Measurements from ENCODE around the gene UBR4. TPM values are rescaled to one million over a fixed set of nuclear protein-coding genes. Genes with fewer than 3 reads are reported as not detected.

Gene UBR4
- total RNA-seq, 1 experiment from 2014 or later, result 201 TPM

- Histone ChIP-seq H3K9me2 (replicated peaks; ENCODE audit: insufficient read depth, low read length) (no peaks in the 10 kb centered on the region), H3K9ac (ENCODE audit: low read length) (no peak overlapping the region), H4K20me1 (ENCODE audit: insufficient read depth, low read depth, low read length) (0 out of 2 replicates have a peak, but pooled peaks cover 4% of the 10 kb centered on the region), H3K4me2 (ENCODE audit: low read depth, low read length, poor library complexity, severe bottlenecking) (no peak overlapping the region), H3K9me3 (ENCODE audit: low read length) (no peaks in the 10 kb centered on the region), H3K4me3 (ENCODE audit: low read length) (no peak overlapping the region), H3K27ac (ENCODE audit: low read length) (no peak overlapping the region), H3K79me2 (ENCODE audit: low read length) (peaks cover 9% of the 10 kb centered on the region; the same call in 1 of the 2 replicates), H2AFZ (ENCODE audit: low read length) (no peak overlapping the region), H3K4me1 (ENCODE audit: low read length) (no peaks in the 10 kb centered on the region), H3K27me3 (ENCODE audit: low read length) (no peaks in the 10 kb centered on the region), H3K36me3 (ENCODE audit: insufficient read depth, low read length) (peaks cover 87% of the 10 kb centered on the region)
- DNase-seq, result no peak
These were observed 46.8 kb downstream of the UBR4 start for GRCh38 chr1:19163261-19163660.

- Histone ChIP-seq H3K9ac (ENCODE audit: low read length) (no peak overlapping the region), H3K4me1 (ENCODE audit: low read length) (no peaks in the 10 kb centered on the region), H3K27ac (ENCODE audit: low read length) (no peak overlapping the region), H4K20me1 (ENCODE audit: insufficient read depth, low read depth, low read length) (0 out of 2 replicates have a peak, but pooled peaks cover 4% of the 10 kb centered on the region), H2AFZ (ENCODE audit: low read length) (no peak overlapping the region), H3K79me2 (ENCODE audit: low read length) (no peaks in the 10 kb centered on the region), H3K9me2 (replicated peaks; ENCODE audit: insufficient read depth, low read length) (no peaks in the 10 kb centered on the region), H3K4me3 (ENCODE audit: low read length) (no peak overlapping the region), H3K36me3 (ENCODE audit: insufficient read depth, low read length) (peaks cover 86% of the 10 kb centered on the region), H3K9me3 (ENCODE audit: low read length) (no peaks in the 10 kb centered on the region), H3K27me3 (ENCODE audit: low read length) (no peaks in the 10 kb centered on the region), H3K4me2 (ENCODE audit: low read depth, low read length, poor library complexity, severe bottlenecking) (no peak overlapping the region)
- no peak for DNase-seq
These were observed 49.2 kb downstream of the UBR4 start for GRCh38 chr1:19160831-19161230.

GRCh38 chr1:19157653-19158052 lies 52.4 kb downstream of the UBR4 start:
- Histone ChIP-seq H3K27me3 (ENCODE audit: low read length) (no peaks in the 10 kb centered on the region), H3K4me2 (ENCODE audit: low read depth, low read length, poor library complexity, severe bottlenecking) (no peak overlapping the region), H3K9me2 (replicated peaks; ENCODE audit: insufficient read depth, low read length) (no peaks in the 10 kb centered on the region), H3K9me3 (ENCODE audit: low read length) (no peaks in the 10 kb centered on the region), H3K79me2 (ENCODE audit: low read length) (no peaks in the 10 kb centered on the region), H3K36me3 (ENCODE audit: insufficient read depth, low read length) (peaks cover 87% of the 10 kb centered on the region), H3K4me1 (ENCODE audit: low read length) (no peaks in the 10 kb centered on the region), H4K20me1 (ENCODE audit: insufficient read depth, low read depth, low read length) (0 out of 2 replicates have a peak, but pooled peaks cover 2% of the 10 kb centered on the region), H3K27ac (ENCODE audit: low read length) (no peak overlapping the region), H3K4me3 (ENCODE audit: low read length) (no peak overlapping the region), H3K9ac (ENCODE audit: low read length) (no peak overlapping the region), H2AFZ (ENCODE audit: low read length) (no peak overlapping the region)
- no peak for DNase-seq

- H3K36me3 ChIP-seq (ENCODE audit: insufficient read depth, low read length), result peaks cover 87% of the 10 kb centered on the region
- no peak overlapping the region for H3K27ac ChIP-seq (ENCODE audit: low read length)
- H3K4me2 ChIP-seq (ENCODE audit: low read depth, low read length, poor library complexity, severe bottlenecking), result no peak overlapping the region
- no peak overlapping the region for H3K9ac ChIP-seq (ENCODE audit: low read length)
- H3K4me3 ChIP-seq (ENCODE audit: low read length), result no peak overlapping the region
- 0 out of 2 replicates have a peak, but pooled peaks cover 2% of the 10 kb centered on the region for H4K20me1 ChIP-seq (ENCODE audit: insufficient read depth, low read depth, low read length)
- H3K4me1 ChIP-seq (ENCODE audit: low read length), result no peaks in the 10 kb centered on the region
- H2AFZ ChIP-seq (ENCODE audit: low read length), result no peak overlapping the region
- H3K9me2 ChIP-seq (replicated peaks; ENCODE audit: insufficient read depth, low read length), result no peaks in the 10 kb centered on the region
- DNase-seq, result no peak
- H3K27me3 ChIP-seq (ENCODE audit: low read length), result no peaks in the 10 kb centered on the region
- no peaks in the 10 kb centered on the region for H3K9me3 ChIP-seq (ENCODE audit: low read length)
- H3K79me2 ChIP-seq (ENCODE audit: low read length), result no peaks in the 10 kb centered on the region
These were observed 53.4 kb downstream of the UBR4 start for GRCh38 chr1:19156676-19157075.

GRCh38 chr1:19154876-19155275 lies 55.2 kb downstream of the UBR4 start:
- Histone ChIP-seq H4K20me1 (ENCODE audit: insufficient read depth, low read depth, low read length) (0 out of 2 replicates have a peak, but pooled peaks cover 2% of the 10 kb centered on the region), H3K27ac (ENCODE audit: low read length) (no peak overlapping the region), H3K79me2 (ENCODE audit: low read length) (no peaks in the 10 kb centered on the region), H3K36me3 (ENCODE audit: insufficient read depth, low read length) (peaks cover 88% of the 10 kb centered on the region), H3K4me1 (ENCODE audit: low read length) (no peaks in the 10 kb centered on the region), H3K9ac (ENCODE audit: low read length) (no peak overlapping the region), H3K27me3 (ENCODE audit: low read length) (no peaks in the 10 kb centered on the region), H3K9me2 (replicated peaks; ENCODE audit: insufficient read depth, low read length) (no peaks in the 10 kb centered on the region), H2AFZ (ENCODE audit: low read length) (no peak overlapping the region), H3K4me2 (ENCODE audit: low read depth, low read length, poor library complexity, severe bottlenecking) (no peak overlapping the region), H3K9me3 (ENCODE audit: low read length) (no peaks in the 10 kb centered on the region), H3K4me3 (ENCODE audit: low read length) (no peak overlapping the region)
- no peak for DNase-seq

GRCh38 chr1:19153169-19153568 lies 56.9 kb downstream of the UBR4 start:
- H3K4me2 ChIP-seq (ENCODE audit: low read depth, low read length, poor library complexity, severe bottlenecking), result no peak overlapping the region
- DNase-seq, result no peak
- H3K9me2 ChIP-seq (replicated peaks; ENCODE audit: insufficient read depth, low read length), result no peaks in the 10 kb centered on the region

GRCh38 chr1:19151537-19151936 lies 58.5 kb downstream of the UBR4 start:
- no peak for DNase-seq
- Histone ChIP-seq H3K4me1 (ENCODE audit: low read length) (no peaks in the 10 kb centered on the region), H3K4me2 (ENCODE audit: low read depth, low read length, poor library complexity, severe bottlenecking) (no peak overlapping the region), H3K36me3 (ENCODE audit: insufficient read depth, low read length) (peaks cover 97% of the 10 kb centered on the region), H3K79me2 (ENCODE audit: low read length) (no peaks in the 10 kb centered on the region), H3K27ac (ENCODE audit: low read length) (no peak overlapping the region), H3K4me3 (ENCODE audit: low read length) (no peak overlapping the region), H4K20me1 (ENCODE audit: insufficient read depth, low read depth, low read length) (0 out of 2 replicates have a peak, but pooled peaks cover 2% of the 10 kb centered on the region), H3K27me3 (ENCODE audit: low read length) (no peaks in the 10 kb centered on the region), H3K9me2 (replicated peaks; ENCODE audit: insufficient read depth, low read length) (no peaks in the 10 kb centered on the region), H3K9ac (ENCODE audit: low read length) (no peak overlapping the region), H2AFZ (ENCODE audit: low read length) (no peak overlapping the region), H3K9me3 (ENCODE audit: low read length) (no peaks in the 10 kb centered on the region)

More at GRCh38 chr1:19153169-19153568, 56.9 kb downstream of the UBR4 start:
- H3K4me3 ChIP-seq (ENCODE audit: low read length), result no peak overlapping the region
- H3K79me2 ChIP-seq (ENCODE audit: low read length), result no peaks in the 10 kb centered on the region
- H3K36me3 ChIP-seq (ENCODE audit: insufficient read depth, low read length), result peaks cover 95% of the 10 kb centered on the region
- 0 out of 2 replicates have a peak, but pooled peaks cover 2% of the 10 kb centered on the region for H4K20me1 ChIP-seq (ENCODE audit: insufficient read depth, low read depth, low read length)
- H3K9ac ChIP-seq (ENCODE audit: low read length), result no peak overlapping the region
- no peak overlapping the region for H2AFZ ChIP-seq (ENCODE audit: low read length)
- no peak overlapping the region for H3K27ac ChIP-seq (ENCODE audit: low read length)
- H3K9me3 ChIP-seq (ENCODE audit: low read length), result no peaks in the 10 kb centered on the region
- H3K4me1 ChIP-seq (ENCODE audit: low read length), result no peaks in the 10 kb centered on the region
- H3K27me3 ChIP-seq (ENCODE audit: low read length), result no peaks in the 10 kb centered on the region

- H3K4me3 ChIP-seq (ENCODE audit: low read length), result no peak overlapping the region
- H2AFZ ChIP-seq (ENCODE audit: low read length), result no peak overlapping the region
- H3K36me3 ChIP-seq (ENCODE audit: insufficient read depth, low read length), result peaks cover 97% of the 10 kb centered on the region
- 0 out of 2 replicates have a peak, but pooled peaks cover 2% of the 10 kb centered on the region for H4K20me1 ChIP-seq (ENCODE audit: insufficient read depth, low read depth, low read length)
- H3K9me2 ChIP-seq (replicated peaks; ENCODE audit: insufficient read depth, low read length), result no peaks in the 10 kb centered on the region
- H3K9ac ChIP-seq (ENCODE audit: low read length), result no peak overlapping the region
- no peak overlapping the region for H3K4me2 ChIP-seq (ENCODE audit: low read depth, low read length, poor library complexity, severe bottlenecking)
- no peaks in the 10 kb centered on the region for H3K4me1 ChIP-seq (ENCODE audit: low read length)
- no peak overlapping the region for H3K27ac ChIP-seq (ENCODE audit: low read length)
- no peaks in the 10 kb centered on the region for H3K9me3 ChIP-seq (ENCODE audit: low read length)
- no peak for DNase-seq
- H3K79me2 ChIP-seq (ENCODE audit: low read length), result no peaks in the 10 kb centered on the region
- H3K27me3 ChIP-seq (ENCODE audit: low read length), result no peaks in the 10 kb centered on the region
These were observed 60.3 kb downstream of the UBR4 start for GRCh38 chr1:19149736-19150135.
